Right atrium auricular region (tissue), 2 donors: Measurements from ENCODE around the gene AGAP9. TPM values are rescaled to one million over a fixed set of nuclear protein-coding genes. Genes with fewer than 3 reads are reported as not detected.

Source experiments
- DNase-seq: peaks from one replicate; pipeline ENCODE4 v3.0.0-alpha.2; 2019; ENCODE audit warnings: low spot score
- H3K27ac ChIP-seq, 2 donors: fragments of 200-600 bp; sonication (generic); 1 replicate in 1 of 2; 2 replicates in 1 of 2; pipeline ENCODE4 v1.5.1; 2016 to 2019
- H3K27me3 ChIP-seq, 2 donors: fragments of 200-600 bp; sonication (generic); one replicate each; pipeline versions ENCODE4 v1.5.1 to v1.6.0; 2017 to 2019
- H3K36me3 ChIP-seq: fragments of 200-600 bp; sonication (generic); one replicate; pipeline ENCODE4 v1.5.1; 2016
- H3K4me1 ChIP-seq, 2 donors: fragments of 200-600 bp; sonication (generic); one replicate each; pipeline versions ENCODE4 v1.5.1 to v1.6.0; 2017 to 2019
- H3K4me3 ChIP-seq, 2 donors: fragments of 200-600 bp; sonication (generic); 1 replicate in 1 of 2; 2 replicates in 1 of 2; pipeline ENCODE4 v1.5.1; 2017 to 2019; ENCODE audit warnings: mild to moderate bottlenecking in 1 of 2, moderate library complexity in 1 of 2
- H3K9me3 ChIP-seq, 2 donors: fragments of 200-600 bp; sonication (generic); one replicate each; pipeline ENCODE4 v1.5.1; 2019
- total RNA-seq, 2 donors: library from RNA; depleted of rRNA; stranded (reverse); fragments of >200 nt; gene quantifications; one replicate each; pipeline ENCODE4 v1.1.0, GENCODE V29; 2016
- TF ChIP-seq, protein P1 (sequence below), 2 donors: fragments of 200-600 bp; sonication (generic); IDR thresholded peaks; one replicate each; pipeline ENCODE4 v1.5.1; 2019; ENCODE audit warnings: antibody characterized with exemption in 2 of 2

AGAP9 gene
- total RNA-seq, 2 donors from 2014 or later: 1.0 to 4.5 TPM

DNA sequence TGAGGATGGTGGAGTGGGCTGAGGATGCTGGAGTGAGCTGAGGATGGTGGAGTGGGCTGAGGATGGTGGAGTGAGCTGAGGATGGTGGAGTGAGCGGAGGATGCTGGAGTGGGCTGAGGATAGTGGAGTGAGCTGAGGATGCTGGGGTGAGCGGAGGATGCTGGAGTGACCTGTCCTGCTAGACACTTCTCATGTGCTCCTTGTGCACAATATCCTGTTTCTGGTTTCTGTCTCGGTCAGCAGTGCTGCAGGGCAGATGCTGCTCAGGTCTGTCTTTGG lies 68.7 kb downstream of the AGAP9 start:
- Histone ChIP-seq H3K4me1 (no peaks in the 10 kb centered on the region), H3K36me3 (no peaks in the 10 kb centered on the region), H3K4me3 (no peak overlapping the region), H3K27ac (no peak overlapping the region), H3K27me3 (no peaks in the 10 kb centered on the region), H3K9me3 (no peaks in the 10 kb centered on the region)
- DNase-seq: no peak
- TF ChIP-seq, protein P1, sequence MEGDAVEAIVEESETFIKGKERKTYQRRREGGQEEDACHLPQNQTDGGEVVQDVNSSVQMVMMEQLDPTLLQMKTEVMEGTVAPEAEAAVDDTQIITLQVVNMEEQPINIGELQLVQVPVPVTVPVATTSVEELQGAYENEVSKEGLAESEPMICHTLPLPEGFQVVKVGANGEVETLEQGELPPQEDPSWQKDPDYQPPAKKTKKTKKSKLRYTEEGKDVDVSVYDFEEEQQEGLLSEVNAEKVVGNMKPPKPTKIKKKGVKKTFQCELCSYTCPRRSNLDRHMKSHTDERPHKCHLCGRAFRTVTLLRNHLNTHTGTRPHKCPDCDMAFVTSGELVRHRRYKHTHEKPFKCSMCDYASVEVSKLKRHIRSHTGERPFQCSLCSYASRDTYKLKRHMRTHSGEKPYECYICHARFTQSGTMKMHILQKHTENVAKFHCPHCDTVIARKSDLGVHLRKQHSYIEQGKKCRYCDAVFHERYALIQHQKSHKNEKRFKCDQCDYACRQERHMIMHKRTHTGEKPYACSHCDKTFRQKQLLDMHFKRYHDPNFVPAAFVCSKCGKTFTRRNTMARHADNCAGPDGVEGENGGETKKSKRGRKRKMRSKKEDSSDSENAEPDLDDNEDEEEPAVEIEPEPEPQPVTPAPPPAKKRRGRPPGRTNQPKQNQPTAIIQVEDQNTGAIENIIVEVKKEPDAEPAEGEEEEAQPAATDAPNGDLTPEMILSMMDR (IDR thresholded peaks at IDR 0.05): no peak

DNA sequence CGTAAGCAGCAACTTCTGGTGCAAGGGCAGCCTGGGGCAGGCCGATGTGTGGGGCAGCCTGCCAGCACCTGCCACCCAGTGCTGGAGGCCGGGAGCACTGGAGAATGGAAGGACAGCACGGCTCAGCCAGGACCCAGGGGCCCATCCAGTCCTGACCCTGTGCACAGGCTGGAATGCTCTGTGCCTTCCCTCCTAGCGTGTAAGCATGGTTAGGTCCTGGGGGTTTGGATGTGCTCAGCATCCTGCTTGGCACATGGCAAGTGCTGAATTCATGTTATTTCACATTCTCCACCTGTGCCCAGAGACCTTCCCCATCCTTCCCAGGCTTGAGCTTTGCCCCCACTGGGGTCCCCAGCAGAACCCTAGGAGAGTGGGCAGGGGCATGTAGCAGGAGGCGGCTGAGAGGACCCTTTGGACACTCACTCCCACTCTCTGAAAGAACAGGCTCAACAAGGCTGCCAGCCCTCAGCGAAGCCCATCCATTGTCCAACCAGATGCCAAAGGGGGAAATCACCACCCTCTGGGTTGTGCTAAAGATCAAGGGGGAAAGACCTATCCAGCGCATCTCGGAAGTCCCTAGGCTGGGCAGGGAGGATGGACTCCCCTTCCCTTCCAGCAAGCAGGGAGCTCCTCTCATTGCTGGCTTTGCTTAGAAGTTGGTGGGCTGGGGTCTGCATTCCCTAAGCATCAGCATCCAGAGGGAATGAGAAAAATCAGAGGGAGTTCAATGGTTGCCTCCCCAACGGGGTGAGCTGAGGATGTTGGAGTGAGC lies 69.2 kb downstream of the AGAP9 start:
- Histone ChIP-seq H3K4me1 (no peaks in the 10 kb centered on the region), H3K36me3 (no peaks in the 10 kb centered on the region), H3K27me3 (no peaks in the 10 kb centered on the region), H3K9me3 (no peaks in the 10 kb centered on the region), H3K4me3 (no peak overlapping the region), H3K27ac (no peak overlapping the region)
- TF ChIP-seq, protein P1 (IDR thresholded peaks at IDR 0.05): no peak
- DNase-seq: no peak

DNA sequence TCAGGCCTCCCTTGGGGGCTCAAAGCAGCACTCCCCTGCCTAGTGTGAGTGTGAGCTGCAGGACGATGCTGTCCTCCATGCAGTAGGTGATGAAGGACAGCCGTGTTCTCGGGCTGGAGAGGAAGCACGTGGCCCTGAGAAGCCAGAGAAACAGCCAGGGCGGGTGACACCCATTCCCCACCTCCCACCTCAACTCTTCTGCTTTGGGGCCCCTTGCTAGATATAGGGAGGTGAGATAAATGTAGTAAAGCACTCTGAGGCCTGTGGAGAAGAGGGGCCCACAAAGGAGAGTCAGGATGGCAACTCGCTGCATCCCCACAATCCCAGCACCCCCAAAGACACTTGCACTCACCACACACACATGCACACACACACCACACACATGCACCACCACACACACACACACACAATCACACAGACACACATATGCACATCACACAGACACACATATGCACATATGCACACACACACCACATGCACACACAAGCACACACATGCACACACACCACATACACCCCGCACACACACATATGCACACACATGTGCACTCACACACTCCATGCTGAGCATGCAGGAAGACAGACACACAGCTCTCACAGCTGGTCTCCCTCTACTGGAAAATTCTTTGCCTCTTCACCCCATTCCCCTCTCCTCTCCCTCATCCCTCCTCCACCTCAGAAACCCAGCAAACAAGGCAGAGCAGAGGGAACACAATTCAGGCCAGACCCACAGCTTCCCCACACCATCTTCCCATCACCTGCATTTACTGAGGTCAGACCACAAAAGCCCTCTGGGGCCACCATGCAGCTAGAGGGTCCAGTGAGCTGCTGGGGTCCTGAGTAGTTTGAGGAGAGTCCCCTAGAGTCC lies 70.1 kb downstream of the AGAP9 start:
- Histone ChIP-seq H3K4me3 (no peak overlapping the region), H3K9me3 (no peaks in the 10 kb centered on the region), H3K4me1 (no peaks in the 10 kb centered on the region), H3K27me3 (no peaks in the 10 kb centered on the region), H3K36me3 (no peaks in the 10 kb centered on the region), H3K27ac (no peak overlapping the region)
- no peak for DNase-seq
- TF ChIP-seq, protein P1 (IDR thresholded peaks at IDR 0.05): no peak

DNA sequence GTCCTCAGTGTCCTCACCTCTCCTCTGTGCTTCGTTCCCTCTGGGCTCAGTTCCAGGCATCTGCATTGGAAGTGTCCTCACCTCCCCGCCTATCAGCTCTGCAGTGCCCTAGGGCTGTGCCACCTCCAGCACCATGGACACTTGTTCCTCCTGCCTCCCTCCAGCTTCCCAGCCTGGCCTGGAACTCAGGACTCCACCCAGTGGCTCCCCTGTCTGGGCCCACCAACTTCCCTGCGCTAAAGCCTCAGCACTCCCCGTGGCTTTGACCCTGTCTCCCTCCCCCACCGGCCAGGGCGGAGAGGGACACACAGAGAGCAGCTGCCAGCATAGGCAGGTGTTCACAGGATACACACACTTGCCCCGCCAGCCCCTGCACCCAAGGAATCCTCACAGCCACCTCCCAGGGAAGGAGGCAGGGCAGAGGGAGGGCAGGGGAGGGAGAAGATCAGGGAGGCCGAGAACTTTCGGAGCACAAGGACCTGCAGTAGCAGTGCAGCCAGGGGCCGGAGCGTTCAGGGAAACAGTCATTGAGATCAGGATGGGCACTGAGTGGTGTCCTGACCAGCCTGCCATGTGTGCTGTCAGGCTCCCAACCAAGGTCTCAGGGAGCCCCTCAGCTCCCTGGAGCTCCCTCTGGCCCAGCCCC lies 70.8 kb downstream of the AGAP9 start:
- H3K9me3 ChIP-seq: no peaks in the 10 kb centered on the region
- H3K27ac ChIP-seq: no peak overlapping the region
- H3K4me3 ChIP-seq: no peak overlapping the region
- no peaks in the 10 kb centered on the region for H3K27me3 ChIP-seq
- no peak for DNase-seq
- no peaks in the 10 kb centered on the region for H3K36me3 ChIP-seq
- TF ChIP-seq, protein P1 (IDR thresholded peaks at IDR 0.05): no peak
- no peaks in the 10 kb centered on the region for H3K4me1 ChIP-seq

DNA sequence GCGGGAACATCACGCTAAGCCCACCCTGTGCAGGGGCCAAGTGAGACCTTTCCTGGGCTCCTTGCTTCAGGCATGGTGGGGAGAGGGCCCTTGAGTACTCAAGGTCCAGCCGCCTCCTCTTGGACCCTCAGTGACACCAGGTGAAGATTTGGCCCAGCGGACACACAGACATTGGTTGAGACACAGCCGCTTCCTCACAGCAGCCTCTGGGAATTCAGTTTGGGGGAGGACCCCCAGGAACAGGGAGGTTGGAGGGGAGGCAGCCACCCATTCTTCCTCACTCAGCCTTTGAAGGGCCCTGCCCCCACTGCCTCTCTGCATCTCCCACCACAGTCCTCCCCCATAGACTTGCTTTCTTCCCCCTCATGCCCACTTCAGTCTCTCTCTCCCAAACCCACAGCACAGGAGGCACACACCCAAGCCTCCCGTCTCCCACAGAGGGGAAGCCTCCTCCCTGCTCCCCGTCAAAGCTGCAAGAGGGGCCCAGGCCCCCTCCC lies 71.4 kb downstream of the AGAP9 start:
- no peaks in the 10 kb centered on the region for H3K9me3 ChIP-seq
- DNase-seq: no peak

More for the DNA sequence above, 71.4 kb downstream of the AGAP9 start:
- no peak overlapping the region for H3K27ac ChIP-seq
- no peaks in the 10 kb centered on the region for H3K4me1 ChIP-seq
- TF ChIP-seq, protein P1 (IDR thresholded peaks at IDR 0.05): no peak
- no peaks in the 10 kb centered on the region for H3K36me3 ChIP-seq
- H3K27me3 ChIP-seq: no peaks in the 10 kb centered on the region
- H3K4me3 ChIP-seq: no peak overlapping the region

Other genes with a start within 250 kb of the AGAP9 start
- gene GDF10, start 223.4 kb downstream of the AGAP9 start, total RNA-seq: 1 to 10 TPM in 1 of 2 donors, under 1 TPM in 1; 0.63 to 1.9 TPM
- gene GDF2, start 201.2 kb downstream of the AGAP9 start, total RNA-seq: under 1 TPM in 1 of 2 donors, not detected in 1; 0.16 TPM
- gene RBP3, start 175.3 kb downstream of the AGAP9 start, total RNA-seq: not detected
- not detected for gene ZNF488, start 139.3 kb downstream of the AGAP9 start, total RNA-seq
- gene ANXA8, start 39.5 kb downstream of the AGAP9 start, total RNA-seq: 10 to 100 TPM; 10.3 to 39.8 TPM
- not detected for gene FAM25G, start 31.9 kb downstream of the AGAP9 start, total RNA-seq
- 1 to 10 TPM; 1.5 to 1.9 TPM for gene SYT15B, start 240.0 kb upstream of the AGAP9 start, total RNA-seq